Measurements from ENCODE around the gene SIPA1L3.
"Not testable (repeated sequence)": the region's sequence is repeated elsewhere in the genome, so short reads cannot be mapped to it uniquely, and the experiment has no call there.

Gene SIPA1L3, protein sequence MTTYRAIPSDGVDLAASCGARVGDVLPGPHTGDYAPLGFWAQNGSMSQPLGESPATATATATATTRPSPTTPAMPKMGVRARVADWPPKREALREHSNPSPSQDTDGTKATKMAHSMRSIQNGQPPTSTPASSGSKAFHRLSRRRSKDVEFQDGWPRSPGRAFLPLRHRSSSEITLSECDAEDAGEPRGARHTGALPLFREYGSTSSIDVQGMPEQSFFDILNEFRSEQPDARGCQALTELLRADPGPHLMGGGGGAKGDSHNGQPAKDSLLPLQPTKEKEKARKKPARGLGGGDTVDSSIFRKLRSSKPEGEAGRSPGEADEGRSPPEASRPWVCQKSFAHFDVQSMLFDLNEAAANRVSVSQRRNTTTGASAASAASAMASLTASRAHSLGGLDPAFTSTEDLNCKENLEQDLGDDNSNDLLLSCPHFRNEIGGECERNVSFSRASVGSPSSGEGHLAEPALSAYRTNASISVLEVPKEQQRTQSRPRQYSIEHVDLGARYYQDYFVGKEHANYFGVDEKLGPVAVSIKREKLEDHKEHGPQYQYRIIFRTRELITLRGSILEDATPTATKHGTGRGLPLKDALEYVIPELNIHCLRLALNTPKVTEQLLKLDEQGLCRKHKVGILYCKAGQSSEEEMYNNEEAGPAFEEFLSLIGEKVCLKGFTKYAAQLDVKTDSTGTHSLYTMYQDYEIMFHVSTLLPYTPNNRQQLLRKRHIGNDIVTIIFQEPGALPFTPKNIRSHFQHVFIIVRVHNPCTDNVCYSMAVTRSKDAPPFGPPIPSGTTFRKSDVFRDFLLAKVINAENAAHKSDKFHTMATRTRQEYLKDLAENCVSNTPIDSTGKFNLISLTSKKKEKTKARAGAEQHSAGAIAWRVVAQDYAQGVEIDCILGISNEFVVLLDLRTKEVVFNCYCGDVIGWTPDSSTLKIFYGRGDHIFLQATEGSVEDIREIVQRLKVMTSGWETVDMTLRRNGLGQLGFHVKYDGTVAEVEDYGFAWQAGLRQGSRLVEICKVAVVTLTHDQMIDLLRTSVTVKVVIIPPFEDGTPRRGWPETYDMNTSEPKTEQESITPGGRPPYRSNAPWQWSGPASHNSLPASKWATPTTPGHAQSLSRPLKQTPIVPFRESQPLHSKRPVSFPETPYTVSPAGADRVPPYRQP (N-terminal part only)

GRCh38 chr19:37906869-37907734 is at the start of gene SIPA1L3:
SIPA1L3 (plus strand) TSS chr19:37907208; CDS start chr19:38081566, 174,358 bp downstream.
- DNase-seq (ENCODE audit: low read depth) = peak; percentile 91

DNA sequence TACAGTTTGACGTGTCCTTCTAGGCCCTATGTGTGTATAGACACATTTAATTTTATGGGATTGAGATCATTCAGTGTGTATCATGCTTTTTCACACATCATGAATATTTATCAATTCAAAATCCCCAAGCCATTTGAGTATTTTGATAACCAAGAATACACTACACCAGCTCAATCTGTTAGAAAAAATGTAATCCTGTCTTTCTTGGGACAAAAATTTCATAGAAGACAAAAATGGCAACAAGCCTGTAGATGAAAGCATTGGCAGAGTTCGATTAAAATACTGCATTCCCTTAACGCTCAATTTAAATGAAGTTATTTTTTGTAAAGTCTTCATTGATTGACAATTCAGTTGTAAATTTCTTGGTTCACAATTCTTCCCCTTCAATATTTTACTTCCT is 42.5 kb upstream of the SIPA1L3 start:
- no peak for DNase-seq (ENCODE audit: low read depth)

DNA sequence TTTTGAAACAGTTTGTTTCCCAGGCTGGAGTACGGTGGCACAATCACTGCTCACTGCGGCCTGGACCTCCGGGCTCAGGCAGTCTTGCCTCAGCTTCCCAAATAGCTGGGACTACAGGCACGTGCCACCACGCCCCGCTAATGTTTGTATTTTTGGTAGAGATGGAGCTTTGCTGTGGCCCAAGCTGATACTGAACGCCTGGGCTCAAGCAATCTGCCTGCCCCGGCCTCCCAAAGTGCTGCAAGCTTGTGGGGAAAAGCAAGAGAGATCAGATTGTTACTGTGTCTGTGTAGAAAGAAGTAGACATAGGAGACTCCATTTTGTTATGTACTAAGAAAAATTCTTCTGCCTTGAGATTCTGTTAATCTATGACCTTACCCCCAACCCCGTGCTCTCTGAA is 41.1 kb upstream of the SIPA1L3 start:
- DNase-seq (ENCODE audit: low read depth) = not testable (repeated sequence)

DNA sequence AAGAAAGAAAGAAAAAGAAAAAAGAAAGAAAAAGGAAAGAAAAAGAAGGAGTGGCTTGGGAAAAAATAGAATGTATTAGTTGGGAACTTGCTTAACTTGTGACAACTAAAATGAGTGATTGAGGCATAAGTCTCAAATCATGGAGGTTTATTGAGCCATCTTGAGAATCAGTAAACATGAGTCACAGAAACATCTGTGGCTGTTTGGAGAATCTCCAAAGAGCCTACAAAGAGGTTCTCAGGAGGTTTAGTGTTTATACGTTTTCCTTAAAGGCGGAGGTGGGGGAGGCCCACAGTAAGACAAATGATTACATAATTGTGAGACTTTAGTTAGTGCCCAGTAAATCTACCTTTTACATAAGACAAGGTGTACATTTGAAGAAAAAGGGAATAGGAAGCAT is 39.2 kb upstream of the SIPA1L3 start:
- no peak for DNase-seq (ENCODE audit: low read depth)

DNA sequence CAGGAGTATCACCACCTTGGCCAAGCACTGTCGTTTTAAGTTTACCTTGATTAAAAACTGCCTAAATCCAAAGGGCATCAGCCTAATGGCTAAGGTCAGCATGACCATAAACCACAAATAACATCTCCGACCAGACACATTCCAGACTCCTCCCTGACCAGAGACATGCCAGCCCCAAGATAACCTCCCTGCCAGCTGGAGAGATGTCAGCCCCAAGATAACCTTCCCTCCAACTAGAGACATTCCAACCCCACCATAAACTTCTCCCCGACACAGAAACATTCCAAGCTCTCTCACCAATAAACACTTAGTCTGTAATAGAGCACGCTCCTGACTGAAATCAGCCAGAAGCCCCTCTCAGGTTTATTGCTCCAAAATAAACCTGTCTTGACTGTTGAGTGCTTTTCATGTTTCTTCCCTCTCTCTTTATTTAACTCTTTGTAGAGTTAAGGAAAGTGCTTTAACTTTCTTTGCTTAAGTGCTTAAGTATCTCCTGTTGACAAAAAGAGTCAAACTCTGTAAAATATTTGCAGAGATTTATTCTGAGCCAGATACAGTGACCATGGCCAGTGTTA is 37.2 kb upstream of the SIPA1L3 start:
- DNase-seq (ENCODE audit: low read depth) = no peak

GRCh38 chr19:37872383-37872782 is 34.6 kb upstream of the SIPA1L3 start:
- DNase-seq (ENCODE audit: low read depth) = no peak

DNA sequence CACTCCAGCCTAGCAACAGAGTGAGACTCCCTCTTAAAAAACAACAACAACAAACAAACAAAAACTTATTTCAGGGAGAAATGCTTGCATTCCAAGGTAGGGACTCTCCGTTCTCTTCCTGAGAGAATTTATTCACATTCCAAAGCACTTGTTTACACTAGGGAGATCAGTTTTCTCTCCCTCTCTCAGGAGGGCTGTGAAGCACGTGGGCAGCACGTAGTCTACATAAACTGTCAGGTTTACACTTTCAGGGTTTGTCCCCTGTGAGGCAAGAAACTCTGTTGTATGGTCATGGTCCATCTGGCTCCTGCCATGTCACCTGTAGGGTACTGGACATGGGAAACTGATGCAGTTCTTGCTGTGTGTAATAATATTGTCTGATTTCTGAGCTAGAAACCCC is 32.2 kb upstream of the SIPA1L3 start:
- DNase-seq (ENCODE audit: low read depth) = no peak

DNA sequence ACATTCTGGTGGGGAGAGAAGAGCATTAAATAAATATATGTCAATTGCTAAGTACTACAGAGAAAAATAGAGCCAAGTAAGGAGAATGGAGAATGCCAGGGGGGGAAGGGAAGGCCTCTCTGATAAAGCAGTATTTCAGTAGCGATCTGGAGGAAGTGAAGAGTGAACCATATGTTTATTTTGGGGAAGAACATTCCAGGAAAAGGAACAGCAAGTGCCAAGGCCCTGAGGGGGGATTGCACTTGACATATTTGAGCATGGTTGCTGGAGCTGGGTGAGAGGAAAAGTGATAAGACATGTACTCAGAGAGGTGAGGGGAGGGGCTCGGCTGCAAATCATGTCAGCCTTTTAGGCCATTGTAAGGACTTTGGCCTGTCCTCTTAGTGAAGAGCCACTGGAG is 31.0 kb upstream of the SIPA1L3 start:
- DNase-seq (ENCODE audit: low read depth) = no peak

GRCh38 chr19:37877147-37877546 is 29.9 kb upstream of the SIPA1L3 start:
- no peak for DNase-seq (ENCODE audit: low read depth)

GRCh38 chr19:37885392-37885791 is 21.6 kb upstream of the SIPA1L3 start:
- no peak for DNase-seq (ENCODE audit: low read depth)

DNA sequence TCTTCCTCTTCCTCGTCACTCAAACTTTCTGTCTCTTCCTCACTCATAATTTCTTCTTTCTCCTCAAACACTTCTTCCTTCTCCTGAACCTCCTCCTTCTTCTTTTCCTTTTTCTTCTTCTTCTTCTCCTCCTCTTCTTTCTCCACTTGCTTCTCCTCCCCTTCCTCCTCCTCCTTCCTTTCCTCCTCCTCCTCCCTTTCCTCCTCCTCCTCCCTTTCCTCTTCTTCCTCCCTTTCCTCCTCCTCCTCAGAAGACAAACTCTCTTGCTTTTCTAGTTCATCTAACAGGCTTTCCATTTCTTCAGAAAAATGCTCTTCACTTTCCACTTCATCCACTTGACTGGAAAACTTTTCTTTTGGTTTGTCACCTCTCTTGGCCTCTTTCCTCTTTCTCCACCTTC is 20.4 kb upstream of the SIPA1L3 start:
- DNase-seq (ENCODE audit: low read depth) = no peak

- no peak for DNase-seq (ENCODE audit: low read depth)
Observed at GRCh38 chr19:37893845-37894575, 13.0 kb upstream of the SIPA1L3 start.

DNA sequence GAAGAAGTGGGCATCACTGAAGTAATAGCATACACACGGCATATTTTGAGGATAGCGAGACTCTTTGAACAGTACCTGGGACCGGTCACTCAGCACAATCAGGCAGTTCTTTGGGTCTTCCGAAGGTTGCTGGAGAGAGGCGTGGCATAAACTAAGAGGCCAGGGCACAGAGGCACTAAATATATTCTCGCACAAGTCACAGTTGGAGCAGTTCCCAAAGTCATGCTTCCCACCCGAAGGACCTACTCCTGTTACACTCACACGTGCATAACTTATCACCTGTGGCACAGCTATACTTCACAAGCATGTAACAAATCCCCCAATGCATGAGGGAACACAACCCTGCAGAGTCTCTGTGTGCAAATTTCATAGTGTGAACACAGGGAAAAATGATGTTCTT is 10.8 kb upstream of the SIPA1L3 start:
- no peak for DNase-seq (ENCODE audit: low read depth)

DNA sequence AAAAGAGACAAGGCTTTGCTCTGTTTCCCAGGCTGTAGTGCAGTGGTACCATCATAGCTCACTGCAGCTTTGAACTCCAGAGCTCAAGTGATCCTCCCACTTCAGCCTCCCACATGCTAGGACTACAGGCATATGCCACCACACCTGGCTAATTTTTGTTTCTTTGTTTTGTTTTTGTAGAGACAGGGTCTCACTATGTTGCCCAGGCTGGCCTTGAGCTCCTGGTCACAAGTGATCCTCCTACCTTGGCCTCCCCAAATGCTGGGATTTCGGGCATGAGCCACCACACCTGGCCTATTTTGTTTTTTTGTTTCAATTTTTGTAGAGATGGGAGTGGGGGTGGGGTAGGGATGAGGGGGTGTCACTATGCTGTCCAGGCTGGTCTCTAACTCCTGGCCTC is 7.6 kb upstream of the SIPA1L3 start:
- DNase-seq (ENCODE audit: low read depth) = no peak

- no peak for DNase-seq (ENCODE audit: low read depth)
Observed at GRCh38 chr19:37899966-37900365, 7.0 kb upstream of the SIPA1L3 start.

- DNase-seq (ENCODE audit: low read depth) = peak; percentile 71
Observed at GRCh38 chr19:37902668-37903067, 4.3 kb upstream of the SIPA1L3 start.

DNA sequence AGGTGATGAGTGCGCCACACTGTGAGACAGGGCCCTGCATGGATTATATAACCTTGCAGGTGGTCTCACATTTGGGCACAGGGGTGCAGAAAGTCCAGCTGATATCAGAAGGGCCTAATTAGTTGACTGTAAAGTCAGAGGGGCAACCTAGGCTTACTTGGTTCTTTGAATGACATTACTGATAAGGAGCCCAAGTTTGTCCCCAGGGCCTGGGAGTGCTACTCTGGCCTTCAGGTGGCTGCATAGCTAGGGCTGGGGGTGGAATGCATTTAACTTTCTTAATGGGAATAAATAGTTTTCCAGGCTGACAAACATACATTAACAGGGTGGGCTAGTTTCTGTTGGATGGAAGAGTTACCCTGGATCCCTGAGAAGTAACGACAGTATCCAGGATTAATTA is 3.9 kb upstream of the SIPA1L3 start:
- DNase-seq (ENCODE audit: low read depth) = no peak

- DNase-seq (ENCODE audit: low read depth) = peak; percentile 12
Observed at GRCh38 chr19:37905946-37906868, 801 bp upstream of the SIPA1L3 start, which contains the start of gene WDR87. WDR87 (minus strand) TSS chr19:37906594; CDS start chr19:37898239, 8,355 bp downstream.

DNA sequence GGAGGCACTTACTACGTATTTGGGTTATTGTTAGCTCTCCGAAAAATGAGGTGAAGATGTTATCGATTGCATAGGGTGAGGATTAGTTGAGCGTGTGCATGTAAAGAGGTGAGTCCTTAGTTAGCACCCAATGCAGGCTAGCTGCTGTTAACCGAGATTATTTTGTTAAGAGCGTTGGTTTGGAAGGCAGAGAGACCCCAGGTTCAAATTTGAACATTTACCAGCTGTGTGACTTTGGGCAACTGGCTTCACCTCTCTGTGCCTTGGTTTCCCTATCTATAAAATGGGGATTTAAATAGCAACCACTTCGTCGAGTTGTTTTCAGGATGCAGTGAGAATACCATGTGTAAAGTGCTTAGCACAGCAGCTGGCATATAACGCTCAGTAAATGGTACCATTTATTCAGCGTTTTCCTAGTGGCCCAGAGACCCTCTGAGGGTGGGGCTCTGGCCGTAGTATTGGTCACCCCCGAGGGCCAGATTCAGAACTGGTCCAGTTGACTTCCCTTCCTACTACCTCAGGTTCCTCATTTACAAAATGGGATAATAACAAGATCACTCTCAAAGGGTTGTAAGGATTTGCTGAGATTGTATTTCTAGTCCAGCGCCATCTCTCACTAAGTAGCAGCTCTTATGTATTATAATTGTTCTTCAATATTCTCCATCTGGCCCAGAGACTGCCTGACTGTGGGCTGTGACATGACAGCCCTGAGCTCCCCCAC is 887 bp downstream of the SIPA1L3 start:
- no peak for DNase-seq (ENCODE audit: low read depth)
